Loucy (cell line): Measurements from ENCODE around the gene SPSB4.
A peak's percentile ranks its signal among the peaks of the same experiment; 100 is the strongest.

ENCODE experiments used
- H2AFZ ChIP-seq: fragments of 200-600 bp; sonication (generic); 2 replicates; pipeline ENCODE4 v1.6.0; 2016; ENCODE audit warnings: antibody characterized with exemption, mild to moderate bottlenecking, low read length, moderate library complexity
- H3F3A ChIP-seq: fragments of 200-600 bp; 2 replicates; pipeline ENCODE4 v1.6.0; 2016; ENCODE audit warnings: antibody characterized with exemption, low read depth, mild to moderate bottlenecking
- H3K27me3 ChIP-seq: fragments of 200-600 bp; sonication (generic); 2 replicates; pipeline ENCODE4 v1.6.1; 2014; ENCODE audit warnings: low read length, mild to moderate bottlenecking; ENCODE audit not compliant: insufficient read depth, poor library complexity, severe bottlenecking
- H3K36me3 ChIP-seq: fragments of 200-600 bp; sonication (generic); 2 replicates; pipeline ENCODE4 v1.6.1; 2016; ENCODE audit warnings: low read length; ENCODE audit not compliant: insufficient read depth
- H3K4me1 ChIP-seq: fragments of 200-600 bp; sonication (generic); 2 replicates; pipeline ENCODE4 v1.5.1; 2014; ENCODE audit warnings: low read length, mild to moderate bottlenecking; ENCODE audit not compliant: insufficient read depth, poor library complexity, severe bottlenecking
- H3K4me2 ChIP-seq: fragments of 200-600 bp; sonication (generic); 2 replicates; pipeline ENCODE4 v1.6.0; 2014; ENCODE audit warnings: antibody characterized with exemption, low read length, low read depth, mild to moderate bottlenecking; ENCODE audit not compliant: poor library complexity, severe bottlenecking
- H3K4me3 ChIP-seq: fragments of 200-600 bp; sonication (generic); 2 replicates; pipeline ENCODE4 v1.5.1; 2014; ENCODE audit warnings: low read length, mild to moderate bottlenecking, mixed read lengths; ENCODE audit not compliant: poor library complexity, severe bottlenecking
- H3K79me2 ChIP-seq: fragments of 200-600 bp; sonication (generic); 2 replicates; pipeline ENCODE4 v1.6.1; 2014; ENCODE audit warnings: low read length; ENCODE audit not compliant: insufficient read depth
- H3K9ac ChIP-seq: fragments of 200-600 bp; sonication (generic); 2 replicates; pipeline ENCODE4 v1.6.0; 2014; ENCODE audit warnings: mild to moderate bottlenecking, low read depth, low read length, moderate library complexity; ENCODE audit not compliant: poor library complexity, severe bottlenecking
- H3K9me2 ChIP-seq: fragments of 200-600 bp; sonication (generic); replicated peaks from 2 replicates; pipeline ENCODE4 v1.6.1; 2016; ENCODE audit warnings: low read depth, low read length, mixed read lengths
- H3K9me3 ChIP-seq: fragments of 200-600 bp; sonication (generic); 2 replicates; pipeline ENCODE4 v1.6.1; 2014; ENCODE audit warnings: mild to moderate bottlenecking, antibody characterized with exemption, low read length, low read depth; ENCODE audit not compliant: insufficient read depth
- H4K20me1 ChIP-seq: fragments of 200-600 bp; sonication (generic); 2 replicates; pipeline ENCODE4 v1.6.0; 2014; ENCODE audit warnings: antibody characterized with exemption, low read length, mild to moderate bottlenecking; ENCODE audit not compliant: insufficient read depth, poor library complexity, severe bottlenecking
- EZH2phosphoT487 ChIP-seq: fragments of 200-600 bp; IDR thresholded peaks from 2 replicates; pipeline ENCODE4 v1.6.1; 2018; ENCODE audit warnings: antibody characterized with exemption, mild to moderate bottlenecking, moderate library complexity, borderline replicate concordance
- TF ChIP-seq, protein P1 (sequence below): fragments of 200-600 bp; sonication (generic); conservative IDR thresholded peaks from 2 replicates; pipeline ENCODE4 v1.5.1; 2014; ENCODE audit warnings: mild to moderate bottlenecking, antibody characterized with exemption, low read length

The SPSB4 gene

DNA sequence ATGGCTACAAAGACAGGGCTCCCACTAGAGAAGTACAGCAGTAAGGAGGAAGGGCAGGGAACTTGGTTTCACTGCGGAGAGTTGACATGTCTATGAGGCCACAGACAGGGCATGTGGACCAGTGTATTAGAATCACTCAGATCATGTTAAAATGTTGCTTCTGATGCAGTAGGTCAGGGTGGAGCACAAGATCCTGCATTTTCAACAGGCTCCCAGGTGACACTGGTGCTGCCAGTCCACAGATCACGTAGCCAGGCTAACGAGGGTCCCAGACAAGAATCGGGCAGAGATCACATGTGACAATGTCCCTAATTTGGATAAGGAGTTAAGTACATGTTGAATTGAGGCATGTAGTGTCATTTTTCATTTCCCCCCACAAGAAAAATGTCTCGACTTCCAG, 73.6 kb downstream of the SPSB4 start:
- no peak overlapping the region for H2AFZ ChIP-seq
- no peaks in the 10 kb centered on the region for H3K9me2 ChIP-seq
- H3K9ac ChIP-seq = no peak overlapping the region
- H3K4me1 ChIP-seq = peaks cover 31% of the 10 kb centered on the region
- no peak overlapping the region for H3K4me3 ChIP-seq
- no peak for TF ChIP-seq EZH2phosphoT487
- TF ChIP-seq, protein P1, sequence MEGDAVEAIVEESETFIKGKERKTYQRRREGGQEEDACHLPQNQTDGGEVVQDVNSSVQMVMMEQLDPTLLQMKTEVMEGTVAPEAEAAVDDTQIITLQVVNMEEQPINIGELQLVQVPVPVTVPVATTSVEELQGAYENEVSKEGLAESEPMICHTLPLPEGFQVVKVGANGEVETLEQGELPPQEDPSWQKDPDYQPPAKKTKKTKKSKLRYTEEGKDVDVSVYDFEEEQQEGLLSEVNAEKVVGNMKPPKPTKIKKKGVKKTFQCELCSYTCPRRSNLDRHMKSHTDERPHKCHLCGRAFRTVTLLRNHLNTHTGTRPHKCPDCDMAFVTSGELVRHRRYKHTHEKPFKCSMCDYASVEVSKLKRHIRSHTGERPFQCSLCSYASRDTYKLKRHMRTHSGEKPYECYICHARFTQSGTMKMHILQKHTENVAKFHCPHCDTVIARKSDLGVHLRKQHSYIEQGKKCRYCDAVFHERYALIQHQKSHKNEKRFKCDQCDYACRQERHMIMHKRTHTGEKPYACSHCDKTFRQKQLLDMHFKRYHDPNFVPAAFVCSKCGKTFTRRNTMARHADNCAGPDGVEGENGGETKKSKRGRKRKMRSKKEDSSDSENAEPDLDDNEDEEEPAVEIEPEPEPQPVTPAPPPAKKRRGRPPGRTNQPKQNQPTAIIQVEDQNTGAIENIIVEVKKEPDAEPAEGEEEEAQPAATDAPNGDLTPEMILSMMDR = no peak
- no peaks in the 10 kb centered on the region for H4K20me1 ChIP-seq
- no peaks in the 10 kb centered on the region for H3K27me3 ChIP-seq
- H3K4me2 ChIP-seq = no peak overlapping the region
- H3K36me3 ChIP-seq = no peaks in the 10 kb centered on the region
- H3K79me2 ChIP-seq = no peaks in the 10 kb centered on the region
- no peaks in the 10 kb centered on the region for H3K9me3 ChIP-seq
- no peaks in the 10 kb centered on the region for H3F3A ChIP-seq

DNA sequence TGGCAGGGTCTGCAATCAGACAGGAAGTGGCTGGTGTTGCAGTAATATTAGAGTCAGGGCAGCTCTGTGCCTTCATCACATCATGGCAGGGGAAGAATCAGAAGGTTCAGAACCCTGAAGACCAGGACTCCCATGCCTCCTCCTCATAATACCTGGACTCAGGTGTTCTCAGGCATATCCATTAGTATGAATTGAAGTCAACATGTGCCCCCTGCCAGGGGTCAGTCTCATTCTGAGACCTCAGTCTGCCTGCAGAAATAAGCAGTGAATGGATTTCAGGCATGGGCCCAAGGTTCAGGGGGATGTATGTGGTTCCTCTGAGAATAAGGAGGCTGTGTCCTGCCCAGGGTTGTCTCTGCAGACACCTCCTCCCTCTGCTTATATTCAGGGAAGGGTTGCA, 74.2 kb downstream of the SPSB4 start:
- Histone ChIP-seq H3F3A (no peaks in the 10 kb centered on the region), H2AFZ (no peak overlapping the region), H3K9ac (no peak overlapping the region), H4K20me1 (no peaks in the 10 kb centered on the region), H3K27me3 (no peaks in the 10 kb centered on the region), H3K9me2 (no peaks in the 10 kb centered on the region), H3K4me1 (peaks cover 31% of the 10 kb centered on the region), H3K4me2 (no peak overlapping the region), H3K36me3 (no peaks in the 10 kb centered on the region), H3K9me3 (no peaks in the 10 kb centered on the region), H3K79me2 (no peaks in the 10 kb centered on the region), H3K4me3 (no peak overlapping the region)
- TF ChIP-seq, protein P1 = no peak
- TF ChIP-seq EZH2phosphoT487 = no peak

DNA sequence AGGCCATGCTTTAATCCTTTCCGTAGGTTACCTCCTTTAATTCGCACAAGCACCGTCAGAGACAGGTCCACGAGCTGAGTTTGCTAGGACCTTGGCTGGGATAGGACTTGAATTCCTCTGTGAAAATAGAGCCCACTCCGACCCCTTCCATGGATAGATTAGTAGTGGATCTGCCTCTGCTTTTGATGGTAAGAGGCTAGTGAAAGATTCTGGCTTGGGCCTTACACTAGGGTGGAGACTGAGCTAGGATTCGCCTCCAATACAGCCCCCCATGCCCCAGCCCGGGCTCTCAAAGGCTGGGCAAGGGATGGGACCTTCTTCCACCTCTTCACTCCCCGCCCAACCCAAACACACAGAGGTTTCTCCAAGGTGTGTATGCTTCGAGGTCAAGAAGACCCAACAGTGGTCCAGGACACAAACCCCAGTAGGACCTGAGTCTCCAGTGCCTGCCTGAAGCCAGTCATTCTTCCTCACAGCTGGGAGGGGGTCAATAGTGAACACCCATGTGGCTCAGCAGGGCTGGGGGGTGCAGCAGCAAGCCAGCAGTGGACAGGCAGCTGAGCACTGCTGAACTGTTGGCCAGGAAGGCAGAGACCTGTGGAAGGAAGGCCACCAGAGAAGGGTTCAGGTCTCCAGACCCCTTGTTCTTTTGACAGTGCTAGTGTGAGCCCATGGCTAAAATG, 75.7 kb downstream of the SPSB4 start:
- no peak overlapping the region for H2AFZ ChIP-seq
- TF ChIP-seq, protein P1 = no peak
- no peak for TF ChIP-seq EZH2phosphoT487
- no peak overlapping the region for H3K4me3 ChIP-seq
- H3K4me1 ChIP-seq = peaks cover 29% of the 10 kb centered on the region
- no peaks in the 10 kb centered on the region for H3K9me2 ChIP-seq
- no peak overlapping the region for H3K4me2 ChIP-seq
- H3K79me2 ChIP-seq = no peaks in the 10 kb centered on the region
- H3K27me3 ChIP-seq = no peaks in the 10 kb centered on the region
- no peaks in the 10 kb centered on the region for H3K9me3 ChIP-seq
- no peaks in the 10 kb centered on the region for H3F3A ChIP-seq
- H3K36me3 ChIP-seq = no peaks in the 10 kb centered on the region
- H4K20me1 ChIP-seq = no peaks in the 10 kb centered on the region
- peak overlapping the region; percentile 7 for H3K9ac ChIP-seq
